GM21528 (cell line): ENCODE measurements around the gene TXNRD2.

Experiments used
- ATAC-seq: cut with Tn5 transposase; IDR thresholded peaks from one replicate; pipeline ENCODE4 v1.9.1; 2021; ENCODE audit warnings: mild to moderate bottlenecking, moderate library complexity; ENCODE audit not compliant: unreplicated experiment, low FRiP score

Gene TXNRD2

DNA sequence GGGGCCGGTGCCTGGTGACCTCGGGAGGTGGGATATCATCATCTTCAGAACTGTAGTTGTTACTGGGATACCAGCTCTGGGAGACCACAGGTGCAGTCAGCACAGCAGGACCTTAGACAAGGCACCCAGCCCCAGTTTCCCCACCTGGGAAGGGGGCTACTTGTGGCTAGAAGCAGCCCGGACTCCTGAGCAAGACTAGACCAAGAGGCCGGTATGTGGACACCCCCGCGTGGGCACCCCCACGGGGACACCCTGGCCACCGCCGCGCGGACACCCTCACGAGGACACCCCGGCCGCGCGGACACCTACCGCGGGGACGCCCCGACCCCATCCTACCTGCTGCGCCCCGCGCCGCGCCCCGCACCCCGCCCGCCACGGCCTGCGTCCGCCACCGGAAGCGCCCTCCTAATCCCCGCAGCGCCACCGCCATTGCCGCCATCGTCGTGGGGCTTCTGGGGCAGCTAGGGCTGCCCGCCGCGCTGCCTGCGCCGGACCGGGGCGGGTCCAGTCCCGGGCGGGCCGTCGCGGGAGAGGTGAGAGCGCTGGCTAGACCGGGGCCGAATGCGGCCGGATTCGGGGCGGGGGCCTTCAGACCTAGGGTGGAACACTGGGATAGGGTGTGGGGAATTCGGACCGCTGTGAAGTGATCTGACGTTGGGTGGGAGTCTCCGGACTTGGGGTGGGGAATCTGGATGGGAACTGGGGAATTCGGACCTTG, at the start of gene TXNRD2, which contains the start of gene COMT:
TXNRD2 (minus strand) TSS at position 454 of the 718 bp plus-strand sequence; CDS start at position 439, 15 bp downstream.
COMT (plus strand) TSS at position 408 of the 718 bp plus-strand sequence. CDS start 20,755 bp downstream, outside the sequence.
- ATAC-seq, result no peak

GRCh38 chr22:19991395-19991644, 49.7 kb upstream of the TXNRD2 start:
- no peak for ATAC-seq

- no peak for ATAC-seq
Observed at GRCh38 chr22:19990609-19991394, 49.2 kb upstream of the TXNRD2 start.

GRCh38 chr22:19990188-19990587, 48.6 kb upstream of the TXNRD2 start:
- ATAC-seq, result no peak

GRCh38 chr22:19989725-19990067, 48.1 kb upstream of the TXNRD2 start:
- ATAC-seq, result no peak

DNA sequence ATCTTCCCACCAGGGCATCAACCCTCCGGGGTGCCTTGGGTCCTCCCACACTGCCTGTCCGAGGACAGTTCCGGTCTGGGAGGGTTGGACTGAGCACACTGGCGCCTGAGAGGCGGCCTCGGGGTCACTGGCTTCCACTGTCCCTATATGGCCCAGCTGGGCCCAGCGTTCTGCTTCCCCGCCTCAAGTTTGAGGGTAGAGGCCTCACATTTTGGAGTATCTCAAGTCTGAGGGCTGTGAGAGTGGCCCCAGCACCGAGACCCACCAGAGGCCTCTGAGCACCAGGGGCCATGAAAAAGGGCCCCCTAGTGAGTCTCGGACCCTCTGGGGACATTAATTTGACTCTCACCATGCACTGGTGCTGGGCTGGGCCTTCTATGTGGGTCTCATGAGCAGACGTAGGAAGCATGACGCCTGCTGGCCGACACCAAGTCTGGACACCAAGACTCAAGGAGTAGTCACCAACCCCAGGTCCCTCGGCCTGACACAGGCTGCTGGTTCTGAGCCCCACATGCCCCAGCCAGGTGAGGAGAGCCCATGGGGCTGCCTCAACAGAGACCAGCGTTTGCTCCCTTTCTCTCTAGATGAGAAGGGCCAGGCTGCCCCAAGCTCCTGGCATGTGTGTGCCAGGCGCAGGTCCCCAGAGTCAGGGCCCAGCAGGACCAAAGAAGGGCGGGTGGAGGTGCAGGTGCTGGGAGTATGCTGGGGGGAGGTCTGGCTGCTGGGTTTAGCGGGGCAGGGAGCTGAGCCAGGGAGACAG, 47.5 kb upstream of the TXNRD2 start:
- no peak for ATAC-seq

DNA sequence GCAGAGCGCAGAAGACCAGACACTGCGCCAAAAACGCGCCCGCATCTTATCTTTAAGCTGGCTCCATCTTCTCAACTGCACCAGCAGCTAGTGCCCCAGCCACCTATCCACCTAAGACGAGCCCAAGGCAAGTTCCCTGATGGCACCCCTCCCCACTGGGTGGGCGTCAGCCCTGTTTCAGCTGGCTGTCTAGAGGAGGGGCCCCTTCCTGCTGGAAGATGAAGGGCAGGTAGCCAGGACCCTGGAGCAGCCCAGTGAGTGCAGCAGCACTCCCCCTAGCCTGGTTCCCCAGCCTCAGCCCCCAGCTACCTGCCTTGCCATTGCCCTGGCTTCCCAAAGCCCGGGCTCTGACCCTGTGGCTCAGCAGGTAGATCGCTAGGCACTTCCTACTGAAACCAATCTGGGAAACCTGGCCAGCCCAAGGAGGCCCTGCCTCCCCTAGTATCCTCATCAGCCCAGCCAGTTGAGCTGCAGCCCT, 46.8 kb upstream of the TXNRD2 start:
- no peak for ATAC-seq

GRCh38 chr22:19987394-19988306, 46.0 kb upstream of the TXNRD2 start:
- ATAC-seq, result no peak

- no peak for ATAC-seq
Observed at GRCh38 chr22:19986410-19987341, 45.1 kb upstream of the TXNRD2 start.

DNA sequence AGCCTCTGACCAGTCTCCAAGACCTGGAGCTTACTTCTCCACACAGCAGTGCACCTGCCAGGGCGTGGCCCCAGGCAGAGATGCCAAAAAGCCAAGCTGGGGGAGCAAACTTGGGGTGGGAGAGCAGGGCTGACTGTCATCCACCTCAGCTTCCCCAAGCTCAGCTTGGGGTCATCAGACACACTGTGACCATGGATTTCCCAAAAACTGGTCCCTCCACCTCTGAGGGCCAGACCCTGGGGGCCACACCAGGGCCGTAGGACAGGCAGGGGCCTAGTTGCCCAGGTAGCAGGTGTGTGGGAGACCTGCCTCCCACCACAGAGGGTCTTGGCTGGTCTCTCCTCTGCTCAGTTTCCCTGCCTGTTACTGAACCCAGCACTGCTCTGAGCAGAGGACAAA, 44.4 kb upstream of the TXNRD2 start:
- ATAC-seq, result no peak

DNA sequence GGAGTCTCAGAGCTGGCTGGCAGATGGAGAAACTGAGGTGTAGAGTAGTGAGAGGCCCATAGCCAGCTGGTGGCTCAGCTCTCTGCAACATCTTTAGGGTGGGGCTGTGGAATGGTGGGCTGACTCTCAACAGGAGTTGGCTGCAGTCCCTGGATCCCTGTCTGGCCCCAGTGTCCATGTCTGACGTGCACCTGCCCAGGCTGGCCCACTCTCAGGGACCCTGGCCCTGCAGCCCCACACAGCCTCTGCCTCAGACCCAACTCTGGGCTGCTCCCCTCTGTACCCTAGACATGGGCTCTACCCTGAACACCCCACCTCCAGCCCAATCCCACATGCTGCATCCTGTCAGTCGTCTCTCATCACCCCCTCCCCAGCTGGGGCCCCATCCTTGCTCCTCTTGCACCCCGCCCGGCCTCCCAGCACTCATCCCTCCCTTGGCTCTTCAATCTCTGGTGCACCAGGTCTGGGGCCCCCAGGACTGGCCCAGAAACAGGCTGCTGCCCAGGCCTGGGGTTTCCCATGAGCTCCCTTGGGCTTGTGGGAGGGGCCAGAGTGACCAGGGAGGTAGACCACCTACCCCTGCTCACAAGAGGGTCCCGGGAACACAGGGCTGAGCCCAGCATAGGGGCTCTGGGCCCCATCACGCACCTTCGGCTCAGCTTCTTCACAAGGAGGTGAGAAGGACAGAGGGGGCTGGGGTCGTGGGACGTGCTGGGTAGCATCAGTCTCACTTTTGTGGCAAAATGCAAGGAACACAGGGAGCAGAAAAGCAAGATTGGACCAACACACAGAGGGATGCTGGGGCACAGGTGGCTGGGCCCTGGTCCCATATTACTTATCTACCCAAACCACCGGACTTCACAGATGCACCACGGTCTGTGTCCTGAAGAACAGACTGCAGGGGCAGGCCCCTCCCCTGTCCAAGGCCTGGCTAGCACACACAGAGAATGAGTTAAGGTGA, 43.5 kb upstream of the TXNRD2 start:
- ATAC-seq, result no peak

DNA sequence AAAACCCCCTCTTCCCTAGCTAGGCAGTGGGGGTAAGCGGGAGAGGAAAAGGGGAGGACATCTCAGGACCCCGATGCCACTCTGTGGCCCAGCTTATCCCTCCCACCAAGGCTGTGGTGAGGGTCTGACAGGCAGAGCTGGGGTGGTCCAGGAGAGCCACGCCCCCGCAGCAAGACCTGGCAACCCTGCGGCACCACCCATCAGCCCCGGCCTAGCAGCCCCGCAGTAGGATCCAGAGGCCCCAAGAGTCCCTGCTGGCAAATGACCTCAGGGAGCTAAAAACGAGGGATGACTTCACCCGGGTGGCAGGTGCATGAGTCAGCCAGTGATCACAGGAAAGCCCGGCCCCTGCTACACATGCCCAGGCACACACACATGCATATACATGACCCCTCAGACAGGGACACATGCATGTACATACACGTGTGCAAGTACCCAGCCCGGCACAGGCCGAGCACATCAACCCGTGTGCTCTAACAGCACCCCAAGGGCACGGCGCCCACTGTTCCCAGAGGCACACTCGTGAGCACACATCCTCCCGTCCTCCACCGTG, 42.7 kb upstream of the TXNRD2 start:
- no peak for ATAC-seq

- ATAC-seq, result no peak
Observed at GRCh38 chr22:19983741-19984140, 42.1 kb upstream of the TXNRD2 start.

GRCh38 chr22:19982991-19983578, 41.5 kb upstream of the TXNRD2 start:
- ATAC-seq, result no peak

DNA sequence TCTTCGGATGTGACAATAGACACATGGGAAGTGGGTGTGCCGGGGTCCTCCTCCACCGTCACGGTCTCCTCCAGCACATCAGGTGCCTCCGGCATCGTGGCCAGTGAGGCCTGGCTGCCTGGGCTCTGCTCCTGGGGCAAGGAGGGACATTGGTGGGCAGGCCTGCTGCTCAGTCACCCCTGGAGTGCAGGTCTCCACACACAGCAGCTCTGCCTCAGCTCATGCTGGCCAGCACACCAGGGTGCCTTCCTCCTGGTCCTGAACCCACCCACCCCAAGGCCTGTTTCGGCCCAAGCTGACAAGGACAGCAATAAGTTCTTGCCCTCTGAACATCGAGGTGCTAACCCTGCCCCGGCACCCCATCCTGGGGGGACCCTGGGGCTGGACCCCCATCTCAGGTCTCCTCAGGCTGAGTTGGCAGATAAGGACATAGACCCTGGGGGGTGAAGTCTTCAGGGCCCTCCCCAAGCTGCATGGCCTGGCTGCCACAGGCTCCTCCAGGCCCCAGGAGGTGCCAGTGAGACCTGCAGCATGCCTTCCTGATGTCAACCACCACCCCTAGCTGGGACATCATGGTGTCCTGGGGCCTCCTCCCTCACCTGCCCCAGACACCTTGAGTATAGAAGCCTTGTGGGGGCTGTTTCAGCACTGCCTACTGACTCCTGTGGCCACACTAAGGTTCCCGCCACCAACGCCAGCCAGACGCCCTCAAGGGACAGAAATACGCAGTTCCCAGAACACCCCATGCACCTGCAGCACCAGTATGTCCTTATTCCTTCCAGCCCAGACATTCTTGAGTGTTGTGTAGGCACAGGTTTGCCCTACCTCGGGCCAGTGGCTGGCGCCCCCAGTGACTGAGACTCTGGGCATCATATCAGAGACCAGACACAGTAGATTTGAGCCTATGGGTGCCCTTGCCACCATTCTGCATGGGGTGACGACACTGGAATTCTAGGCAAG, 40.6 kb upstream of the TXNRD2 start:
- no peak for ATAC-seq
